ENCODE data around the gene PRX.
"Not testable (repeated sequence)": the region's sequence is repeated elsewhere in the genome, so short reads cannot be mapped to it uniquely, and the experiment has no call there.

PRX gene

DNA sequence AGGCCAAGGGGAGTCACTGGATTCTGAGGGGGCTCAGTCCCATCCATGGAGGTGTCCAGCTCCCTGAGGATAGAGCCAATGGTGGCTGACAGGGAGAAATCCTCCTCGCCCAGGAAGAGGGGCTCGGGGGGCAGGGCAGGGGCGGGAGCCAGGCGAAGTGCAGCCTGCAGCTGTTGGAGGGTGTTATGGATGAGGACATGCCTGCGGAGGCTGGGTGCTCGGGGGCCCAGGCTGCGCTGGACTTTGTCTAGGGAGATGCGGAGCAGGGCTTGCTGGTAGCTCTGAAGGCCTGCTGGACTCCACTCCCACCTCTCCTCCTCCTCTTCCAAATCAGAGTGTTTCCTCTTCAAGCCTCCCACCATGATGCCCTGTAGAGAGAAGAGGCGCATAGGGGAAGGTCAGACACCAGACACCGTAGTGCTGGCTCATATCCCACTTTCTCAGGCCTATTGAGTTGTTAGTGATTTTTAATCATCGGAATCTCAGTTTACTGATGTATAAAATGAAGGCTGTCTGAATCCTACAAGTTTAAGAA is 28.6 kb upstream of the PRX start:
- DNase-seq (ENCODE audit: low read depth in 2 of 2), result no peak

DNA sequence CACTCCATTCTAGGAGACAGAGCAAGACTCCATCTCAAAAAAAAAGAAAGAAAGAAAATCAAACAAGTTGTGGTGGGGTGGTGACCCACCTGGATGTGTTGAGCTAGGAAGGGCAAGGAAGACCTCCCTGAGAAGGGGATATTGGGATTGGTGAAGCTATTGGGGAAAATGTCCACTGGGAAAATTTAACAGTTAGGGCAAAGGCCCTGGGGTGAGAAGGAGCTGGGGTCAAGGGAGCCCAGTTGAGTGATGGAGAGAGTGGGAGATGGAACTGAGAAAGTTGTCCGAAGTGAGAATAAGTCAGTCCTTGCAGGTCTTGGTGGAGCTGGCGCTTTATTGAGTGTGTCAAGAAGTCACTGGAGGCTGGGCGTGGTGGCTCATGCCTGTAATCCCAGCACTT is 25.1 kb upstream of the PRX start:
- DNase-seq (ENCODE audit: low read depth in 2 of 2), result no peak

DNA sequence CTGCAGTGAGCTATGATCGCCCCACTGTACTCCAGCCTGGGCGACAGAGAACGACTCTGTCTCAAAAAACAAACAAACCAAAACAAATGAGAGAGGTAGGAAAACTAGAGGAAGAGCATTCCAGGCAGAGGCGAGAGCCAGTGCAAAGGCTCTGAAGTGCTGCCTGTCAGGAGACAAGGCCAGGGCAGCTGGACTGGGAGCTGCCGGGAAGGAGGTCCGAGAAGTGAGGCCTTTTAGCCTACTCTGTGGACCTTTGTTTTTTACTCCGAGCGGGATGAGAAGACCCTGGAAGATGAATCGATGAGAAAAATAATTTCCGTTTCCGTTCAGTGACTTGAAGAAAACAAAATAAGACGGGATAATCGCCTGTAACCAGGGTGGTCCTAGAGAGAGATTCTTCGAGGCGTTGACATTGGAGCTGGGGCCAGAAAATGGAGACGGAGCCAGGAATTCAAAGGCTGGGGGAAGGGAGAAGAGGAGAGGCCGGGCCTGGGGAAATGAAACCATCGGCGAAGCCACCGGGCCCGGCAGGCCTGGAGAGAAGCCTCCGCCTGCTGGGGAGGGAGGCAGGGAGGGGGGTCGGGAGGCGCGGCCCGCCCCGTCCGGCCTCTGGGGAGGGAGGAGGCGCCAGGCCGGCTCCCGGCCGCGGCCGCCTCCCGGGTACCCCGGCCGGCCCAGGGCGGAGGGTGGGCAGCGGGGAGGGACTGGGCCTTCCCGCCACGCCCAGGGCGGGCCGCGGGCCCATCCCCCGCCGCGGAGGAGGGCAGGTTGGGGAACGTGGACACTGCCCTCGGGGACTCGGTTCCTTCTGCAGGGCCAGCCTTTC is 20.4 kb upstream of the PRX start:
- DNase-seq (ENCODE audit: low read depth in 2 of 2), result no peak

DNA sequence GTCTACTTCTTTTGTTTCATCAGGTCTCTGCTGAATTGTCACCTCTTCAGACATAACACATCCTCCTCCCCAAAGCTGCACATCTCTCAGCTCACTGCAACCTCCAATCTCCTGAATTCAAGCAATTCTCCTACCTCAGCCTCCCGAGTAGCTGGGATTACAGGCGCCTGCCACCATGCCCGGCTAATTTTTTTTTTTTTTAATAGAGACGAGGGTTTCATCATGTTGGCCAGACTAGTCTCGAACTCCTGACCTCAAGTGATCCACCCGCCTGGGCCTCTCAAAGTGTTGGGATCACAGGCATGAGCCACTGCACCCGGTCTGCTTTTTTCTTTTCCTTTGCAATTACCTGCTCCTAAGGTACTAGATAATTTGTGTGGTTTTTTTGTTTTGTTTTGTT is 19.6 kb upstream of the PRX start:
- not testable (repeated sequence) for DNase-seq (ENCODE audit: low read depth in 2 of 2)

- no peak for DNase-seq (ENCODE audit: low read depth in 2 of 2)
These were observed 18.5 kb upstream of the PRX start for GRCh38 chr19:40431698-40432097.

DNA sequence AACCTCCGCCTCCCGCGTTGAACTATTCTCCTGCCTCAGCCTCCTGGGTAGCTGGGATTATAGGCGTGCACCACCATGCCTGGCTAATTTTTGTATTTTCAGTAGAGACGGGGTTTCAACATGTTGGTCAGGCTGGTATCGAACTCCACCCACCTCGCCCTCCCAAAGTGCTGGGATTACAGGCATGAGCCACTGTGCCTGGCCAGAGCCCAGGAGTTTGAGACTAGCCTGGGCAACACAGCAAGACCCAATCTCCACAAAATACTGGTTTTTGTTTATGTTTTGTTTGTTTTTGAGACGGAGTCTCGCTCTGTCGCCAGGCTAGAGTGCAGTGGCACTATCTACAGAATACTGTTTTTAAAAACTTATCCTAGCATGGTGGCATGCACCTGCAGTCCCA is 17.1 kb upstream of the PRX start:
- not testable (repeated sequence) for DNase-seq (ENCODE audit: low read depth in 2 of 2)

GRCh38 chr19:40428197-40428596 is 15.0 kb upstream of the PRX start:
- DNase-seq (ENCODE audit: low read depth in 2 of 2), result not testable (repeated sequence)

GRCh38 chr19:40425450-40426287 is 12.5 kb upstream of the PRX start, which contains the start of gene SERTAD1:
TSS of gene SERTAD1 (minus strand) at chr19:40425992. CDS start at chr19:40423546, 2,446 bp downstream.
- DNase-seq (ENCODE audit: low read depth in 2 of 2), result peak; percentile 100

DNA sequence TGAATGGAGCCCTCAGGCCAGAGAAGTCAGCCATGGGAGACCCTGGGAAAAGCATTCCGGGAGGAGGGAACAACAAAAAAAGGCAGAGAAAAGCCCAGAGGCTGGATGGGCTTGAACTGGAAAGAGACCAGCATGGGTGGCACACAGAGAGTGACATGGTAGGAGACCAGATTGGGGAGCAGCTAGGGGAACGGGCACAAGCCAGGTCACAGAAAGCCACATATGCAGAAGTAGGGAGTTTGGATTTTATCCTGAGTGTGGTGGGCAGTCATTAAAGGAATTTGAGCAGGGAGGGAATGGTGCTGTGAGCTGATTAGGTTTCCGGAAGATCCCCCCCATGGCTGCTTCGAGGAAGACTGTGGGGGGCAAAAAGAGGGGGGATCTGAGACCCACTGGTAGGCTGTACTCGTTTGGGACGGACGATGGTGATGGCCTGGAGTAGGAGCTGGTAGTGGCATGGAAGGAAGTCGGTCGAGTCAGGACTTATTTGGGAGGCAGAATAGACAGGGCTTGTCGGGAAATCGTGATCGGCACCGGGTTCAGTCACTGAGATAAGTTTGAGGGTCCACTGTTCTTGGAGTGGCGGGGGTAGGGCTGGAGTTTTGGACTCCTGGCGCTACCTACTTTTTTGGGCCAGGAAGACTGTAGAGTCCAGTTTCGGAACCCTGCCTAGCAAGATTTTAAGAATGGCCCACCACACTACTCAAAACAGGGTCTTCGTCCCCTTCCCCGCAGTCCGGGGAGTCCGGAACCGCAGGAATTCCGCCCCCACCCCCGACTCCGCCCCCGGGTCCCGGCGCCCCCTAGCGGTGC is 11.7 kb upstream of the PRX start:
- no peak for DNase-seq (ENCODE audit: low read depth in 2 of 2)

DNA sequence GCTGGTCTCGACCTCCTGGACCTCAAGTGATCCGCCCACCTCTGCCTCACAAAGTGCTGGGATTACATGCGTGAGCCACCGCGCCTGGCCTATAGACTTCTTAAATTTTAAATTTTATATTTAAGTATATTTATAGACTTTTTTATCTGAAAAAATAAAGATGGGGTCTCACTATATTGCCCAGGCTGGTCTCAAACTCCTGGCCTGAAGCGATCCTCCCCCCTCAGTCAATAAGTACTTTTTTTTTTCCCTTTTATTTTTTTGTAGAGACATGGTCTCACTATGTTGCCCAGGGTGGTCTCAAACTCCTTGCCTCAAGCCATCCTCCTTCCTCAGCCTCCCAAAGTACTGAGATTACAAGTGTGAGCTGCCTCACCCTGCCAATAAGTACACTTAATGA is 10.8 kb upstream of the PRX start:
- DNase-seq (ENCODE audit: low read depth in 2 of 2), result no peak

DNA sequence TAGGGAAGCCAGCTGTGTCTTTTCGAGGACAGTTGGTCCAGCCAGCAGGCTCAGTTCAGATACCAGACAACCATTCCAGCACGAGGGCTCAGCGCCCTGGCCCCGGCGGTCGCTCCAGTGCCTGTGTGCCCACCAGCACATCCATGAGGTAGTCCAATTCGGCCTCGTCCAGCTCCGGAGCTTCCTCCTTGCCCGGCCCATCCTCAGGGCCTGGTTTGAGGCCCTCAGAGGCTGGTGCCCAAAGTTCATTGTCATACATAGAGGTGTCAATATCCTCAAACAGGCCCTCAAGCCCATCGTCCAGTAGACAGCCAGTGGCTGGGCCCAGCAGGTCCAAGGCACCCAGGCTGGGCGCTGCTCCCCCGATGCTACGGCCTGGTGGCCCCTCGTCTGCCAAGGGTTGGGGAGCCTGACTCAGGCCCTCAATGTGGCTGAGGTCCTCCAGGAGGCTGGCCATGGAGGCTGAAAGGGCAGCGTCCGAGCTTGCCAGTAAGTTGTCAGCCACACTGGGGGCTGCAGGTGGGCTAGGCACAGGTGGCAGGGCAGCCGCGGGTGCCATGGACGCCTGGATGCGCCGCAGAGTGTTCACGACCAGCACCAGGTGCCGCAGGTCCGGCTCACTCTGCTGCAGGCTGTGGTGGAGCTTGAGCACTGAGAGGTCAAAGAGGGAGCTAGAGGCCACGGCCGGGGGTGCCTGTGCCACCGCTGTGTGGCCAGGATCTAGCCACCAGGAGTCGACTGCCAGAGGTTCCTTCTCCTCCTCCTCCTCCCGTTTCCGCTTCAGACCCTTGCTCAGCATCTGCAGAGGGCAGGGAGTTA is 9.8 kb upstream of the PRX start:
- DNase-seq (ENCODE audit: low read depth in 2 of 2), result no peak

- DNase-seq (ENCODE audit: low read depth in 2 of 2), result no peak
These were observed 9.0 kb upstream of the PRX start for GRCh38 chr19:40421993-40422747.

DNA sequence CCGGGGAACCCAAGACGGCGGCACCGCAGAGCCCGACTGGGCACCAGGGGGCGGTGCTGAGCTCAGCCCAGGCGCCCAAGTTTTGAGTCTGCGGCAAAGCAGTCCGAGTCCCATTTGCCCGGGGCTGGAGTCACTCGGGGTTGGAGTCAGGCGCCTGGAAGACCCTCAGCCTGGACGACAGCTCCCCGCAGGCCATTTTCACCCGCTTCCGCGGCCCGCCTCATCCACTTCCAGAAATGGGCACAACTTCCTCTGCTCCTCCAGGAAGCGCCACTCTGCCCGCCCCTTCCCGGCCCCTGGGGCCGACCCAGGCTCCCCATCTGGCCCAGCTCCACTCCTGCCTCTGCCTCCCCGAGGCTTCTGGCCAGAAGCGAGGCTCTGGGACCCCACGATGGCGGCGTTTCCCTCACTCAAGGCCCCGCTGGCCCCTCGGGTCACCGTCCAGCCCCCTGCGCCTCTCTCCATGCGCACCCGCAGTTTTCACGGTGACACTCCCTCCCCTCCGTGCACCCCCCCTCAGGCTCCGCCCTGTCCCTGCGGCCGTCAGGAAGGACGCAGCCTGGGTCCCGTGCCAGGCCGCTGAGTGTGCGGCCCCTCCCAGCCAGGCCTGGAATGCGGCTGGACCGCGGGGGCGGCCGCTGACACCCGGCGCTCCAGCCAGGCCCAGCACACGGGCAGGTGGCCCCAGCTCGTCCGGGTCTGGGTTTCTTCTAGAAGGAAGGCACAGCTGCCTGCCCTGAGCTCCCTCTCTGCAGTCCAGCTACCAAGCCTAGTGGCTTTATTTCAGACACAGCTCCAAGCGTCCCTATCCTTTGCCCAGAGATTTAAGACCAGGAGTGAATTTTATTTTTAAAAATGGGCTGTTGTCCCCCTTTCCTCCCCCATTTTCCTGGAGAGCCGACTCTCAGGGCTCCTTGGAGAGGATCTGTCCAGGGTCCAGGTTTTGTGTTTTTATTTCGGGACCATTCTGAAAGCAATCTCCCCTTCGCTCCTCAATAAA is 7.9 kb upstream of the PRX start:
- peak; percentile 56 to 63 for DNase-seq (ENCODE audit: low read depth in 2 of 2)

DNA sequence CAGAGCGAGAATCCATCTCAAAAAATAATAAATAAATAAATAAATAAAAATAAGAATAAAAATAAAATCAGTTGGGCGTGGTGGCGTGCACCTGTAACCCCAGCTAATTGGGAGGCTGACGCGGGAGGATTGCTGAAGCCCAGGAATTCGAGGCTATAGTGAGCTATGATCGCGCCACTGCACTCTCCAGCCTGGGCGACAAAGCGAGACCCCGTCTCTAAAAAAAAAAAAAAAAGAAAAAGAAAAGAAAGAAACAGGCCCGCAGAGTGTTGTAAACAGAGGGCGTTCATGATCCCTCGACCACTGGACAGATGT is 7.2 kb upstream of the PRX start:
- no peak for DNase-seq (ENCODE audit: low read depth in 2 of 2)

DNA sequence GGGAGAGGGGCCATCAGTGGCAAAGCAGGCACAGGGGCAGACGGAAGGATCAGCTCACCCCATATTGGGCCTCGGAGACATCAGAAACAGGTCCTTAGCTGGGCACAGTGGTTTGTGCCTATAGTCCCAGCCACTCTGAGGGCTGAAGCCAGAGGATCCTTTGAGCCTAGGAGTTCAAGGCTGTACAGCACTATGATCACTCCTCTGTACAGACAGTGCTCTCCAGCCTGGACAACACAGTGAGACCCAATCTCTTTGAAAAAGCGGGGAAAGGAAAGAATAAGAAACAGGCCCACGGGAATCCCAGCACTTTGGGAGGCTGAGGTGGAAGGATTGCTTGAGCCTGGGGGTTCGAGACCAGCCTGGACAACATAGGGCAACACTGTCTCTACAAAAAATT is 6.6 kb upstream of the PRX start:
- no peak for DNase-seq (ENCODE audit: low read depth in 2 of 2)

DNA sequence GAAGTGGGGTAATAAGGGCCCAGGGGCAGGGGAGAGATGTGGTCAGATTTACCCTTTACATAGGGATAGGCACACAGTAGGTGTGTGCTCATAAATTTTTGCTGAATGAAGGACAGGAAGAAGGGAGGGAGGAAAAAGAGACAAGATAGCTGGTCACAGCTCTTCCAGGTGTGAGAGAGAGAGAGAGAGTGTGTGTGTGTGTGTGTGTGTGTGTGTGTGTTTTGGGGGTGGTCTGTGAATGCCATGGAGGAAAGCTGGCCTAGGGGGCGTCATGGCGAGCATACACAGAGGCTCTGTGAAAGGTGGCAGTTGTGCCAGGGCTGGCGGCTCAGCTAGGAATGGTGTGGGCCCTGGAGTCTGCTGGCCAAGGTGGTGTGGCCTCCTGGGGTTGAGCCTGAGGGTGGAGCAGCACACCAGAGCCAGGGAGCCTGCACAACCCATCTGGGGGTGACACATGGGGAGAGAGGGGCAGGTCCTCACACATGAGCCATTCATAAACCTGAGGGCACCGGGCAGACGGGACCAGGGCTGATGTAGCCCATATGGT is 6.0 kb upstream of the PRX start:
- DNase-seq (ENCODE audit: low read depth in 2 of 2), result no peak

DNA sequence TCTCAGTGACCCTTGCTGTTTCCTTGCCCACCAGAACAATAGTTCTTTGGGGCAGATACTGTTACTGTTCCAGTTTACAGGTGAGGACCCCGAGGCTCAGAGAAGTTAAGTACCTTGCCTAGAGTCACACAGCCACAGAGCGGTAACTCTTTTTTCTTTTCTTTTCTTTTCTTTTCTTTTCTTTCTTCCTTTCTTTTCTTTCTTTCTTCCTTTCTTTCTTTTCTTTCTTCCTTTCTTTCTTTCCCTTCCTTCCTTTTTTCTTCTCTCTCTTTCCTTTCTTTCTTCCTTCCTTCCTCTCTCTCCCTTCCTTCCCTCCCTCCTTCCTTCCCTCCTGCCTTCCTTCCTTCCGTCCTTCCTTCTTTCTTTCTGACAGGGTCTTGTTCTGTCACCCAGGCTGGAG is 4.9 kb upstream of the PRX start:
- DNase-seq (ENCODE audit: low read depth in 2 of 2), result no peak

DNA sequence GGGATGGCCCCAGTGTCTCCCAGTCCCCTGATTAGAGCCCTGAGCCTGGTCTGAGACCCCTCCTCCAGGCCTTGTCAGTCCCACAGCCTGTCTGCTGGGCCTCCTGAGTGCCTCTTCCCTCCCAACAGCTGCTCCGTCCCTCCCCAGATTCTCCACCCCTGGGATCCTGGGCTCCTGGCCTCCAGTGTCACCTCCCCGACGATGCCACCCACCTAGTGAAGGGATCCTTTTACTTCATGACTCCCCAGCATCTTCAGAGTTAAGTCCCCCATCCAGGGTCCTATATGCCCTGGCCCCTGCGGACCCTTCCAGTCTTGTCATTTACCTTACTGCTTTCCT is 4.4 kb upstream of the PRX start:
- no peak for DNase-seq (ENCODE audit: low read depth in 2 of 2)

Data from activated CD4-positive, alpha-beta T cell treated with anti-CD3 and anti-CD28 coated beads for 24 hours (primary cell).